IMR-90 (cell line): Measurements from ENCODE around the gene PRKD1. TPM values are rescaled to one million over a fixed set of nuclear protein-coding genes. Genes with fewer than 3 reads are reported as not detected.

ENCODE experiments used
- ATAC-seq: fragments of 200-7000 bp; cut with Tn5 transposase; 2 replicates; pipeline ENCODE4 v1.9.1; 2020; ENCODE audit warnings: low read depth, mild to moderate bottlenecking, moderate library complexity
- BruUV-seq: library from RNA; stranded (reverse); fragments of 400-500 nt; replicated peaks from 2 replicates; lab custom pipeline; 2021; lab: Mats Ljungman, UMichigan
- CTCF ChIA-PET: fragments of 300-600 bp; formaldehyde crosslinking; extraction: SDS; loops from one replicate; lab custom pipeline; 2021; ENCODE audit warnings: antibody characterized with exemption; lab: Yijun Ruan, JAX
- POLR2A ChIA-PET: fragments of 300-600 bp; sonication (Branson Sonifier 250); formaldehyde crosslinking; loops from one replicate; lab custom pipeline; 2022; ENCODE audit warnings: antibody characterized with exemption; ENCODE audit not compliant: unreplicated experiment; lab: Charles Lee
- DNase-seq: peaks from one replicate; pipeline ENCODE4 v3.0.0; 2013
- H2AFZ ChIP-seq: replicated peaks from 2 replicates; pipeline ENCODE3; 2013; ENCODE audit warnings: low read length, mild to moderate bottlenecking; ENCODE audit not compliant: poor library complexity
- H2AK5ac ChIP-seq: 2 replicates; pipeline ENCODE4 v1.6.1; 2013; ENCODE audit warnings: low read depth, low read length, inconsistent platforms
- H2AK9ac ChIP-seq: replicated peaks from 2 replicates; pipeline ENCODE3; 2013; ENCODE audit warnings: mild to moderate bottlenecking, low read depth, low read length, moderate library complexity; ENCODE audit not compliant: poor library complexity
- H2BK120ac ChIP-seq: 2 replicates; pipeline ENCODE4 v1.6.1; 2013; ENCODE audit warnings: low read depth, low read length, inconsistent platforms
- H2BK15ac ChIP-seq: 3 replicates; pipeline ENCODE4 v1.6.1; 2013; ENCODE audit warnings: low read depth, low read length, inconsistent platforms
- H2BK20ac ChIP-seq: 2 replicates; pipeline ENCODE4 v1.6.1; 2013; ENCODE audit warnings: low read depth, mild to moderate bottlenecking, inconsistent platforms, low read length, moderate library complexity
- H2BK5ac ChIP-seq: 2 replicates; pipeline ENCODE4 v1.6.1; 2013; ENCODE audit warnings: mild to moderate bottlenecking, low read depth, low read length, inconsistent platforms; ENCODE audit not compliant: poor library complexity, severe bottlenecking
- H3K14ac ChIP-seq: replicated peaks from 2 replicates; pipeline ENCODE4 v1.6.1; 2013; ENCODE audit warnings: low read depth, low read length, inconsistent platforms
- H3K18ac ChIP-seq: 2 replicates; pipeline ENCODE4 v1.6.1; 2013; ENCODE audit warnings: low read depth, low read length, control low read depth
- H3K23ac ChIP-seq: 2 replicates; pipeline ENCODE4 v1.6.1; 2013; ENCODE audit warnings: low read depth, low read length, inconsistent platforms
- H3K27ac ChIP-seq: 2 replicates; pipeline ENCODE4 v1.5.1; 2013; ENCODE audit warnings: mild to moderate bottlenecking, control low read depth, low read length; ENCODE audit not compliant: insufficient read depth
- H3K27me3 ChIP-seq: 2 replicates; pipeline ENCODE4 v1.6.1; 2013; ENCODE audit warnings: low read length; ENCODE audit not compliant: control insufficient read depth, insufficient read depth
- H3K36me3 ChIP-seq: 2 replicates; pipeline ENCODE4 v1.6.1; 2013; ENCODE audit warnings: low read length, mixed read lengths; ENCODE audit not compliant: control insufficient read depth, insufficient read depth
- H3K4ac ChIP-seq: 2 replicates; pipeline ENCODE4 v1.6.1; 2013; ENCODE audit warnings: low read depth, low read length, inconsistent platforms
- H3K4me1 ChIP-seq: 2 replicates; pipeline ENCODE4 v1.6.1; 2013; ENCODE audit warnings: low read length, mixed read lengths; ENCODE audit not compliant: control insufficient read depth, insufficient read depth
- H3K4me2 ChIP-seq: 2 replicates; pipeline ENCODE4 v1.6.1; 2013; ENCODE audit warnings: low read depth, mild to moderate bottlenecking, control low read depth, low read length, moderate library complexity
- H3K4me3 ChIP-seq: 2 replicates; pipeline ENCODE4 v1.5.1; 2013; ENCODE audit warnings: low read depth, mild to moderate bottlenecking, control low read depth, low read length, moderate library complexity; ENCODE audit not compliant: insufficient read depth
- H3K56ac ChIP-seq: 2 replicates; pipeline ENCODE4 v1.6.1; 2013; ENCODE audit warnings: low read length, inconsistent platforms; ENCODE audit not compliant: insufficient read depth; ENCODE audit errors: extremely low read depth
- H3K79me1 ChIP-seq, 2 experiments: 2 replicates each; pipeline ENCODE4 v1.6.1; 2013; ENCODE audit warnings: low read length in 2 of 2, inconsistent platforms in 1 of 2, low read depth in 1 of 2
- H3K9ac ChIP-seq: 2 replicates; pipeline ENCODE4 v1.6.1; 2013; ENCODE audit warnings: low read depth, low read length, control low read depth
- H3K9me1 ChIP-seq: 2 replicates; pipeline ENCODE4 v1.6.1; 2013; ENCODE audit warnings: low read length, inconsistent platforms; ENCODE audit not compliant: insufficient read depth
- H3K9me3 ChIP-seq: 2 replicates; pipeline ENCODE4 v1.6.1; 2013; ENCODE audit warnings: low read length; ENCODE audit not compliant: control insufficient read depth, insufficient read depth
- H4K20me1 ChIP-seq: 2 replicates; pipeline ENCODE4 v1.6.1; 2013; ENCODE audit warnings: low read length, inconsistent platforms; ENCODE audit not compliant: insufficient read depth
- H4K5ac ChIP-seq: 2 replicates; pipeline ENCODE4 v1.6.1; 2013; ENCODE audit warnings: mild to moderate bottlenecking, low read depth, low read length, control low read depth
- H4K8ac ChIP-seq, 2 experiments: 2 replicates each; pipeline ENCODE4 v1.6.1; 2013; ENCODE audit warnings: low read depth in 2 of 2, low read length in 2 of 2, control low read depth in 1 of 2, inconsistent platforms in 1 of 2
- H4K91ac ChIP-seq: 2 replicates; pipeline ENCODE4 v1.6.1; 2013; ENCODE audit warnings: low read depth, low read length, inconsistent platforms; ENCODE audit not compliant: insufficient read depth
- BHLHE40 ChIP-seq: fragments of 150-350 bp; IDR thresholded peaks from 2 replicates; pipeline ENCODE4 v1.6.1; 2016; ENCODE audit warnings: mild to moderate bottlenecking, low read depth, low read length
- CEBPB ChIP-seq: IDR thresholded peaks from 2 replicates; pipeline ENCODE4 v1.6.1; 2012; ENCODE audit warnings: low read depth, low read length, improper control_type of control experiment
- CHD1 ChIP-seq: IDR thresholded peaks from 2 replicates; pipeline ENCODE4 v1.6.1; 2012; ENCODE audit warnings: low read depth, low read length, improper control_type of control experiment
- FOS ChIP-seq: fragments of 150-350 bp; IDR thresholded peaks from 2 replicates; pipeline ENCODE4 v1.6.1; 2016; ENCODE audit warnings: low read depth, low read length
- MAFK ChIP-seq: IDR thresholded peaks from 2 replicates; pipeline ENCODE4 v1.6.1; 2012; ENCODE audit warnings: low read depth, low read length, improper control_type of control experiment
- RAD21 ChIP-seq: IDR thresholded peaks from 2 replicates; pipeline ENCODE4 v1.6.1; 2012; ENCODE audit warnings: low read length, improper control_type of control experiment
- RCOR1 ChIP-seq: IDR thresholded peaks from 2 replicates; pipeline ENCODE4 v1.6.1; 2012; ENCODE audit warnings: mild to moderate bottlenecking, low read length, improper control_type of control experiment; ENCODE audit not compliant: insufficient replicate concordance
- SMC3 ChIP-seq: fragments of 150-350 bp; IDR thresholded peaks from 2 replicates; pipeline ENCODE4 v1.6.1; 2016; ENCODE audit warnings: low read depth, mild to moderate bottlenecking, antibody characterized with exemption, low read length, moderate library complexity
- dilution Hi-C: fragments of 300-500 bp; cut with HindIII; formaldehyde crosslinking; loops from one replicate; pipeline ENCODE4 v1.14.3; 2018; ENCODE audit warnings: low sequenced_read_pairs; ENCODE audit not compliant: unreplicated experiment
- in situ Hi-C: fragments of 300-500 bp; cut with MboI; formaldehyde crosslinking; loops from 3 replicates; pipeline ENCODE4 v1.14.3; 2019; ENCODE audit warnings: low sequenced_read_pairs, inconsistent platforms, mixed read lengths
- intact Hi-C: fragments of 100-400 bp; cut with micrococcal nuclease; formaldehyde crosslinking; loops from 2 replicates; pipeline ENCODE4 v1.10.0; 2022
- polyA plus RNA-seq, 3 experiments: library from polyadenylated mRNA; depleted of rRNA; stranded (reverse); fragments of >200 nt; gene quantifications; 2 replicates each; pipeline ENCODE4 v1.2.3, GENCODE V29; 2012; ENCODE audit warnings: low replicate concordance in 1 of 3
- total RNA-seq: library from RNA; depleted of rRNA; stranded (reverse); fragments of >200 nt; gene quantifications from 2 replicates; pipeline ENCODE4 v1.2.3, GENCODE V29; 2012
- TF ChIP-seq, protein P1 (sequence below): fragments of 150-350 bp; IDR thresholded peaks from 2 replicates; pipeline ENCODE4 v1.6.1; 2017; ENCODE audit warnings: mild to moderate bottlenecking, antibody characterized with exemption, low read length, low read depth
- TF ChIP-seq, protein P2 (sequence below): conservative IDR thresholded peaks from 2 replicates; pipeline ENCODE4 v1.5.1; 2012; ENCODE audit warnings: mild to moderate bottlenecking, low read depth, low read length, improper control_type of control experiment

Gene PRKD1
- total and polyA plus RNA-seq, 2 of the 4 experiments (the other 2 are of a cell fraction) = 12.9 to 14.2 TPM

DNA sequence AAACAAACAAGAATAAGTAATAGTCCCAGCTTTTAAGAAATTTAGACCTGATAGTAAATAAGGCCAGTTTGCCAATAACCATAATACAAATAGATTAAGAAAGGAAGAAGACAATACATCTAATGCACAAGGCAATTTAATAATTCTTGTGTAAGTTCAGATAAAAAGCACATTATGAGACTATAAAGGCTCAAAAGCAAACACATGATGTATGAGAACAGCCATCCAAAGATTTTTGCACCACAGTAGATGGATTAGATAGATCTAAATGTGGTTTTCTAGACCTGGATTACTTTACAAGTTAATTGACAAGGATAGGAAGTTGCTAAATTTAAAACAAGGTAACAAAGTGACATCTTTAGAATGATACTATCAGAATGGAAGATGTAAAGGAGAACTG, 125.4 kb downstream of the PRKD1 start:
- DNase-seq (no peak), ATAC-seq (no peak)
- H3K9ac ChIP-seq = no peak overlapping the region
- no peak overlapping the region for H2BK5ac ChIP-seq
- H3K18ac ChIP-seq = no peak overlapping the region
- TF ChIP-seq BHLHE40 = no peak
- no peak for TF ChIP-seq MAFK
- no peak for TF ChIP-seq RAD21
- TF ChIP-seq CEBPB = no peak
- no peak for TF ChIP-seq RCOR1
- TF ChIP-seq, protein P1, sequence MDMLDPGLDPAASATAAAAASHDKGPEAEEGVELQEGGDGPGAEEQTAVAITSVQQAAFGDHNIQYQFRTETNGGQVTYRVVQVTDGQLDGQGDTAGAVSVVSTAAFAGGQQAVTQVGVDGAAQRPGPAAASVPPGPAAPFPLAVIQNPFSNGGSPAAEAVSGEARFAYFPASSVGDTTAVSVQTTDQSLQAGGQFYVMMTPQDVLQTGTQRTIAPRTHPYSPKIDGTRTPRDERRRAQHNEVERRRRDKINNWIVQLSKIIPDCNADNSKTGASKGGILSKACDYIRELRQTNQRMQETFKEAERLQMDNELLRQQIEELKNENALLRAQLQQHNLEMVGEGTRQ = no peak
- TF ChIP-seq, protein P2, sequence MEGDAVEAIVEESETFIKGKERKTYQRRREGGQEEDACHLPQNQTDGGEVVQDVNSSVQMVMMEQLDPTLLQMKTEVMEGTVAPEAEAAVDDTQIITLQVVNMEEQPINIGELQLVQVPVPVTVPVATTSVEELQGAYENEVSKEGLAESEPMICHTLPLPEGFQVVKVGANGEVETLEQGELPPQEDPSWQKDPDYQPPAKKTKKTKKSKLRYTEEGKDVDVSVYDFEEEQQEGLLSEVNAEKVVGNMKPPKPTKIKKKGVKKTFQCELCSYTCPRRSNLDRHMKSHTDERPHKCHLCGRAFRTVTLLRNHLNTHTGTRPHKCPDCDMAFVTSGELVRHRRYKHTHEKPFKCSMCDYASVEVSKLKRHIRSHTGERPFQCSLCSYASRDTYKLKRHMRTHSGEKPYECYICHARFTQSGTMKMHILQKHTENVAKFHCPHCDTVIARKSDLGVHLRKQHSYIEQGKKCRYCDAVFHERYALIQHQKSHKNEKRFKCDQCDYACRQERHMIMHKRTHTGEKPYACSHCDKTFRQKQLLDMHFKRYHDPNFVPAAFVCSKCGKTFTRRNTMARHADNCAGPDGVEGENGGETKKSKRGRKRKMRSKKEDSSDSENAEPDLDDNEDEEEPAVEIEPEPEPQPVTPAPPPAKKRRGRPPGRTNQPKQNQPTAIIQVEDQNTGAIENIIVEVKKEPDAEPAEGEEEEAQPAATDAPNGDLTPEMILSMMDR = no peak
- no peak for TF ChIP-seq FOS
- no peak for TF ChIP-seq CHD1
- TF ChIP-seq SMC3 = no peak
- no peak overlapping the region for H3K4ac ChIP-seq
- no peak overlapping the region for H3K56ac ChIP-seq
- no peak overlapping the region for H3K27ac ChIP-seq
- H3K4me2 ChIP-seq = no peak overlapping the region
- H2AK9ac ChIP-seq = no peak overlapping the region
- no peak overlapping the region for H4K8ac ChIP-seq
- H2BK20ac ChIP-seq = no peak overlapping the region
- in situ Hi-C loops (no loop called here), dilution Hi-C loops (no loop called here), intact Hi-C loops (no loop called here)
- no peaks in the 10 kb centered on the region for H3K36me3 ChIP-seq
- H4K5ac ChIP-seq = no peak overlapping the region
- no peaks in the 10 kb centered on the region for H3K27me3 ChIP-seq
- H2AK5ac ChIP-seq = no peak overlapping the region
- H3K4me3 ChIP-seq = no peak overlapping the region
- BruUV-seq = no TSS peak
- no peaks in the 10 kb centered on the region for H3K9me1 ChIP-seq
- ChIA-PET POLR2A (no interaction called here), CTCF (no interaction called here)
- peaks cover 2% of the 10 kb centered on the region; the same call in 1 of the 2 replicates for H3K4me1 ChIP-seq
- peaks cover 3% of the 10 kb centered on the region; the same call in 1 of the 2 replicates for H4K20me1 ChIP-seq
- no peak overlapping the region for H2AFZ ChIP-seq
- no peak overlapping the region for H3K23ac ChIP-seq
- H3K9me3 ChIP-seq = no peaks in the 10 kb centered on the region
- no peak overlapping the region for H4K91ac ChIP-seq
- peaks cover 31 to 32% of the 10 kb centered on the region in 2 experiments for H3K79me1 ChIP-seq
- no peak overlapping the region for H2BK15ac ChIP-seq
- no peak overlapping the region for H2BK120ac ChIP-seq
- H3K14ac ChIP-seq = no peak overlapping the region
